KG1 (cell line): ENCODE results near the gene SYNE1.
"Not testable (repeated sequence)": the region's sequence is repeated elsewhere in the genome, so short reads cannot be mapped to it uniquely, and the experiment has no call there.

Experiments used
- DNase-seq: peaks from one replicate; lab custom pipeline; 2025; lab: John Stamatoyannopoulos, UW

Gene SYNE1, protein sequence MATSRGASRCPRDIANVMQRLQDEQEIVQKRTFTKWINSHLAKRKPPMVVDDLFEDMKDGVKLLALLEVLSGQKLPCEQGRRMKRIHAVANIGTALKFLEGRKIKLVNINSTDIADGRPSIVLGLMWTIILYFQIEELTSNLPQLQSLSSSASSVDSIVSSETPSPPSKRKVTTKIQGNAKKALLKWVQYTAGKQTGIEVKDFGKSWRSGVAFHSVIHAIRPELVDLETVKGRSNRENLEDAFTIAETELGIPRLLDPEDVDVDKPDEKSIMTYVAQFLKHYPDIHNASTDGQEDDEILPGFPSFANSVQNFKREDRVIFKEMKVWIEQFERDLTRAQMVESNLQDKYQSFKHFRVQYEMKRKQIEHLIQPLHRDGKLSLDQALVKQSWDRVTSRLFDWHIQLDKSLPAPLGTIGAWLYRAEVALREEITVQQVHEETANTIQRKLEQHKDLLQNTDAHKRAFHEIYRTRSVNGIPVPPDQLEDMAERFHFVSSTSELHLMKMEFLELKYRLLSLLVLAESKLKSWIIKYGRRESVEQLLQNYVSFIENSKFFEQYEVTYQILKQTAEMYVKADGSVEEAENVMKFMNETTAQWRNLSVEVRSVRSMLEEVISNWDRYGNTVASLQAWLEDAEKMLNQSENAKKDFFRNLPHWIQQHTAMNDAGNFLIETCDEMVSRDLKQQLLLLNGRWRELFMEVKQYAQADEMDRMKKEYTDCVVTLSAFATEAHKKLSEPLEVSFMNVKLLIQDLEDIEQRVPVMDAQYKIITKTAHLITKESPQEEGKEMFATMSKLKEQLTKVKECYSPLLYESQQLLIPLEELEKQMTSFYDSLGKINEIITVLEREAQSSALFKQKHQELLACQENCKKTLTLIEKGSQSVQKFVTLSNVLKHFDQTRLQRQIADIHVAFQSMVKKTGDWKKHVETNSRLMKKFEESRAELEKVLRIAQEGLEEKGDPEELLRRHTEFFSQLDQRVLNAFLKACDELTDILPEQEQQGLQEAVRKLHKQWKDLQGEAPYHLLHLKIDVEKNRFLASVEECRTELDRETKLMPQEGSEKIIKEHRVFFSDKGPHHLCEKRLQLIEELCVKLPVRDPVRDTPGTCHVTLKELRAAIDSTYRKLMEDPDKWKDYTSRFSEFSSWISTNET (N-terminal part only)

DNA sequence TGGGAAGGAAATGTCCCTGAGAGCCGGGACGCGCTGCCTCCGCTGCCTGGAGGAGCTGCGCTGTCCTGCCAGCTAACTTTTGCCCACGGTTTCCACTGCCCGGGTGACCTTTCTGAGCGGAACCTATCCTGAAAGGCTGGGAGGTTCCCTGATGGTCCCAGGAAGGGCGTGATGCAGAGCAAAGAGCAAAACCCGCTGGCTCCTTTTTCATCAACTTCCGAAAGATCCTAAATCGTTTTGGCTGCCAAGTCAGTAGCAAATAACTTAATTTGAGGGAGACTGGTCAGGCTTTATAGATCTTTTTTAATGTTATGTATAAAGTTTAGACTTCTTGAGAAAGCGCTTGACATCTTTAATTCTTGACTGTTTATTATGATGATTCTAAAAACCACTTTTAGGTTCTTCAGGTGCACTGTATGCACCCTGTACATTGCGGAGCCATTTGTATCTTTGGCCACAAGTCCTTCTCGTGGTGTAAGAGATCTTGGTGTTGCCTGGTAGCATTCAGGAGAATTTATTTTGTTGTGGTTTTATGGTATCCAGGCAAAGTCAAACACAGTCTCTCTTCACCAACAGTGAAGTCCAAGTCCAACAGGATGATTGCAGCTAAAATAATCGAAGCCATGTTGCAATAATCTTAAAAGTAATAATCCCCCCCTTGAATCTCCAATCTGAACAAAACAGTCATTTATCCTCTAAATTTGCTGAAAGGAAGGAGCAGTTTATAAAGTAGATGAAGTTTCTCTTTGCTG, at the start of gene SYNE1:
SYNE1 (minus strand) TSS at position 67 of the 752 bp plus-strand sequence. CDS start 9,031 bp downstream, outside the sequence.
- DNase-seq = no peak

DNA sequence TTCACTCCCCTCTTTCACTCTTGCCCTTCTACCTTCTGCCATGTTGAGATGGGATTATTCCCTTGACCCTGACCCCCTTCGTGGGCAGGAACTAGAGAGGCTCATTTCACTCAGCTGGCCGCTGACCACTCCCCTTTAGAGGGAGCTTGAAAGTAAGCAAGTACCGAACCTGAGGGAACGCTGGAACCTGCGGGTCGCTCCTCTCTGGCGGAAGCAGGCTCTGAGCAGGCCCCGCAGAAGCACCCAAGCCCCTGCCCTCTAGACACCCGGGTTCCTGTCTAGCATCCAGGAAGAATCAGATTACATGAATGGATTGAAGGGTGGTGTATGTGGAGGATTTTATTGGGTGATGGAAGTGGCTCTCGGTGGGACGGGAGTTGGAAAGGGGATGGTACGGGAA, 48.7 kb upstream of the SYNE1 start:
- no peak for DNase-seq

DNA sequence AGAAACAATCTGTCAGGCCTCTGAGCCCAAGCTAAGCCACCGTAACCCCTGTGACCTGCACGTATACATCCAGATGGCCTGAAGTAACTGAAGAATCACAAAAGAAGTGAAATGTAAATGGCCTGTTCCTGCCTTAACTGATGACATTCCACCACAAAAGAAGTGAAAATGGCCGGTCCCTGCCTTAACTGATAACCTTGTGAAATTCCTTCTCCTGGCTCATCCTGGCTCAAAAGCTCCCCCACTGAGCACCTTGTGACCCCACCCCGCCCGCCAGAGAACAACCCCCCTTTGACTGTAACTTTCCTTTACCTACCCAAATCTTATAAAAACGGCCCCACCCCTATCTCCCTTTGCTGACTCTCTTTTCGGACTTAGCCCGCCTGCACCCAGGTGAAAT, 45.8 kb upstream of the SYNE1 start:
- DNase-seq = not testable (repeated sequence)

DNA sequence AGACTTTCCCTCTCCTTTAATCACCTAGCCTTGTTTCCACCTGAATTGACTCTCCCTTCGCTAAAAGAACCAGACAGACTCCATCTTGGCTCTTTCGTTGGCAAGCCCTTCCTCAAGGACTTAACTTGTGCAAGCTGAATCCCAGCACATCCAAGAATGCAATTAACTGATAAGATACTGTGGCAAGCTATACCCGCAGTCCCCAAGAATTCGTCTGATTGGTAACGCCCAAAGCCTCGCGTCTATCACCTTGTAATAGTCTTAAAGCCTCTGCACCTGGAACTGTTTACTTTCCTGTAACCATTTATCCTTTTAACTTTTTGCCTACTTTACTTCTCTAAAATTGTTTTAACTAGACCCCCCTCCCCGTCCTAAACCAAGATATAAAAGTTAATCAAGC, 45.0 kb upstream of the SYNE1 start:
- DNase-seq = no peak

DNA sequence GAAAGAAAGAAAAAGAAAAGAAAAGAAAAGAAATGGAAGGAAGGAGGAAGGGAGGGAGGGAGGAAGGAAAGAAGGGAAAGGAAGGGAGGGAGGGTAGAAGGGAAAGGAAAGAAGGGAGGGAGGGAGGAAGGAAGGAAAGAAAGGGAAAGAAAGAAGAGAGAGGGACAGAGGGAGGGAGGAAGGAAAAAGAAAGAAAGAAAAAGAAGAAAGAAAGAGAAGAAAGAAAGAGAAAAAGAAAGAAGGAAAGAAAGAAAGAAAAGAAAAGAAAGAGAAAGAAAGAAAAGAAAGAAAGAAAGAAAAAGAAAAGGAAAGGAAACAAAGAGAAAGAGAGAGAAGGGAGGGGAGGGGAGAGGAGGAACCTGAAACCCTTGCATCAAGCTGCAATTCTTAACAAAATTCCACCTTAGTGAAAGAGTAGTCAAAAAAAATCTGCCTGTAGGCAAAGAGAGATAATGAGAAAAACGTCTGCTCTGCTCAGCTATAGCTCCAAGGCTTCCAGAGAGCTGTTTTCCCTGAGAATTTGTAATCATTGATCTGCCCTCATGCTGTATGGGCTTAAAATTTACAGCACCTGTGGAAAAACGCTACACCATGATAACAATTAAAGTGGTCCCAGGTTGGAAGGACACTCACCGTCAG, 43.8 kb upstream of the SYNE1 start:
- DNase-seq = no peak

DNA sequence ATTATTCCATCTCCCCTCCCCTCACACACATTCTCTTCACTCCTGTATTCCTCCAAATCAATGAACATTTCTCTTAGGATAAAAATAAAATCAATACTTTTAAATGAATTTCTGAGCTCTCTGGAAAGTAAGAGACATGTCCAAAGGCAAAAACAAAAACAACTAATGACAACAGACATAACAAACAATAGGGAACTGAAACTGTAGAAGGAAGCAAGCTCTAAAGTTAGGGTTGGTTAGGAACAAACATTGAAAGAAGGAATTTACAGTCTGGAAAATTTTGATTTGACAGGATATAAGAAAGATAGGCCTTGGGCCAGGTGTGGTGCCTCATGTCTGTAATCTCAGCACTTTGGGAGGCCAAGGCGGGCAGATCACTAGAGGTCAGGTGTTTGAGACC, 43.0 kb upstream of the SYNE1 start:
- no peak for DNase-seq

DNA sequence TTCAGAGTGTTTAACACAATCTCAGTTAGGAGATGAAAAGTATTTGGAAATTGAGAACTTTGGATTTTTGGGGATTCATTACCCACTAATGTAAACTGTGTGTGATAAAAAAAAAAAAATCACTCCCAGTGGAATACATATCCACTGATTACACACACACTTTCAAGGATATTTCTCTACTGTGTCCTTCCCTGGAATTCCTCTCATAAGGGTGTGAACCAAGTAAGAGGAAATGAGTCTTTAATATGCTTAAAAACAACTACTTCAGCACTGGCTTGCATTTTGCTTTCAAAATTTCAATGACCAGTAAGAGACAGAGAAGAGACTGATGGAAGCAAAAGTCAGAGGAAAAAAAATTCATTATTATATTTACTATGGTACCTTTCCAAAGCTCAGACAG, 36.1 kb upstream of the SYNE1 start:
- no peak for DNase-seq

DNA sequence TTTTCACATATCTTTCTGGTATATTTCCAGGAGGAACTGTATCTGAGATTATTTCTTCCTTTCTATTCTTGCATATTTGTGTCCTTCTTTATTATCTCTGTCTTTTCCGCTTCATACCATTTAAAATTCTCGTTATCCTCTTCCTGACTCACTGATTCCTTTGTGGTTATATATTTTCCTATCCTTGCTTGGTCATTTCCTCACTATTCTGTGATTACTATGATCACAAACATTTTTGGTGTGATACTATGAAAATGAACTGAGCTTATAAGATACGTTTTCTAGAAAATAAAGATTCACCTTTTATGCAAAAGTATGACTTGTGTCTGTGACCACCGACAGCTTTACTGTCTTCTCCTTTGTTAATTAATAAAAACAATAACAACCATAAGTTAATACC, 34.0 kb upstream of the SYNE1 start:
- DNase-seq = no peak

DNA sequence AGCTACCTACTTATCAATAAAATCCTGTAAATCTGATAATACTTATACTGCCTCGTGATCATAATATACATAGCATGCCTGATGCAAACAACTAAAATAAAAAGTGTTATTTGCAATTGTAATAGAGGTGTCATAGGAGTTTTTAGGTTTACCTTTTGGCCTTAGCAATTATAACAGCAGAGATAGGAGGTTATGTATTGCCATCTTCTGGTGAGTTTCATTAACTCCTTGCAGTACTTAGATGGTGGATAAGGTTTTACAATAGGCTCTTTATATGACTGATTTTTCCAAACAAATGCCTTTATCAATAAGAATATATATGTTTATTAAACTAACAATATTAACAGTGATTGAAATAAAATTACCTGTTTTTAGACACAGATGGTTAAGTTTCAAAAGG, 32.7 kb upstream of the SYNE1 start:
- DNase-seq = no peak

DNA sequence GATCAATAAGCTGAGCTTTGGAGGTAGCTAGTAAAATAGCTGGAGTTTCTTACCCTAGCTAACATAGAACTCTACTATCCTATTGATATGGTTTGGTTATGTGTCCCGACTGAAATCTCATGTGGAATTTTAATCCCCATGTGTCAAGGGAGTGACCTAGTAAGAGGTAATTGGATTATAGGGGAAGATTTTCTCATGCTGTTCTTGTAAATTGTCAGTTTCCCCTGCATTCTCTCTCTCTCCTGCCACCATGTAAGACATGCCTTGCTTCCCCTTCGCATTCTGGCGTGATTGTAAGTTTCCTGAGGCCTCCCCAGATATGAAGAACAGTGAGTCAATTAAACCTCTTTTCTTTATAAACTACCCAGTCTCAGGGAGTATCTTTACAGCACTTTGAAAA, 24.6 kb upstream of the SYNE1 start:
- DNase-seq = no peak

DNA sequence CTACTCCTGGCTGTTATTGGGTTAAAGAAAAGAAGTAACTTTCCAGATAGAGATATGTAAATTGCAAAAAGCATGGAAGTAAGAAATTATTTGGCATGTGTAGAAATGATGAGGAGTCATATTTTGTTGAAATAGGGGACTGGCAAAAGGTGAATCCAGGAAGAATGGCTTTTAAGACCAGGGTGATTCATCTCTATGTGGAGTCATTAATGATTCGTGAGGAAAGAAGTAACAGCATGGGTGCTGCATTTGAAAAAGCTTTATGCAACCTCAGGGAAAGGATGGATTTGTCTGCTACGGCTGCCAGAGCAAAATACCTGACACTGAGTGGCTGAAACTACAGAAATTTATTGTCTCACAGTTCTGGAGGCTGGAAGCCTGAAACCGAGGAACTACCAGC, 14.8 kb upstream of the SYNE1 start:
- DNase-seq = no peak

DNA sequence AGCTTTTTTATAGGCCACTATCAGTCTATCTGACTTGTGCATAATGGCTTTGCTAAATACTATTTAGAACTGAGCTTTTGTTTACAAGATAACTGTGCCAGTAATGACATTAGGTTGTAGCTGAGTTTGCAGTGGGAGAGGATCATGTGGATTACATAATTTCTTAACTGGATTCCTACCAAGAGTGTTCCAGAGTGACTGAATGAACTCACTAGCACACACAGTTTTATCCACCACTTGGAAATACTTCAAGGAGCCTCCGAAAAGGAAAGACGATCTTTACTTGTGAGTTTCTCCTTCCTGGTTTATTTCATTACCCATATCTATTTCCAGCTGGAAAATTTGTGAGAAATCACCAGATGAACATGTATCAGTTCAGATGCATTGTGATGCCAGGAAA, 10.9 kb upstream of the SYNE1 start:
- DNase-seq = no peak

DNA sequence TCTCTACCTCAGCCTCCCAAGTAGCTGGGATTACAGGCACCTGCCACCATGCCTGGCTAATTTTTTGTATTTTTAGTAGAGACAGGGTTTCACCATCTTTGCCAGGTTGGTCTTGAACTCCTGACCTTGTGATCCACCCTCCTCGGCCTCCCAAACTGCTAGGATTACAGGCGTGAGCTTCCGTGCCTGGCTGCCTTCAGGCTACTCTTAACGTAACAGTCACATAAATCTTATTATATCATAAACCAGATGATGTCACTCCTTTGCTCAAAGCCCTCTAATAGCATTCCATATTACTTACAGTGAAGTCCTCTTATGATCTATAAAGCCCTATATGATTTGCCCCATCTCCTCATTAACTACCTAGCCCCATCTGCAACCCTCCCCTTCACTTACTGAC, 9.6 kb upstream of the SYNE1 start:
- not testable (repeated sequence) for DNase-seq

DNA sequence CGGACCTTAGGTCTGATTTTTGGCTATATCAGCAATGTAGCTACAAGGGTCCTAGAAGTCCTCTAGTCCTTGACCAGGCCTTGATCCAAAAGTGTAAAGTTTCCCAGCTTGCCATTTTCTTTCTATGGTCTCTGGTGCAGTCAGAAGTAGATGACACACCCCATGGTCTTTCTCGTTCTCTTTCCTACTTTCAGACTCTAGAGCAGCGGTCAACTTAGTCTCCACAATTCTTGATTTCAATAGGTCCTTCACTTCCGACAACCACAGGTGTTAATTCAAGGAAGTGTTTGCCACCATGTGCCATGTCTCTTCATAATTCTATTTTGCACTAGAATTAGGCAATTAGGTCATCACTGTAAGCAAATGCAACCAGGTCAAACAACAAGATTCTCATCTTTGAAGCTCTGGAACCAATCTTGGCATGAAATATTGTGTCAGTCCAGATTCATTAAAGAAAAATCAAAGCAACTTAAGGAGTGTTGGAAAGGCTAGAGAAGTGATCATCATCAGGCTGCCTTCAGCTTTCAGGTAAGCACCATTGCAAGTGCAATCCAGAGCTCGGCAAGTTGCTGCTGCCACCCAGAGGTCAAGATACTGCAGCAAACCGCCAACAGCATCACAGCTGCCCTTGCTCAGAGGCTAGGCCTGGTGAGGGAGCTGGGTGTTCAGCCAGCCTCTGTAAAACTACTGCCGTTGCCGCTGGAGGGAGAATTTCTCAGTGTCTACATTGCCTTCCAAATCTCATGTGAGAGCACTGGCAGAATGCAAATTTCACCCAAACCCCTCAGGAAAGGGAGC, 5.6 kb upstream of the SYNE1 start:
- DNase-seq = no peak

DNA sequence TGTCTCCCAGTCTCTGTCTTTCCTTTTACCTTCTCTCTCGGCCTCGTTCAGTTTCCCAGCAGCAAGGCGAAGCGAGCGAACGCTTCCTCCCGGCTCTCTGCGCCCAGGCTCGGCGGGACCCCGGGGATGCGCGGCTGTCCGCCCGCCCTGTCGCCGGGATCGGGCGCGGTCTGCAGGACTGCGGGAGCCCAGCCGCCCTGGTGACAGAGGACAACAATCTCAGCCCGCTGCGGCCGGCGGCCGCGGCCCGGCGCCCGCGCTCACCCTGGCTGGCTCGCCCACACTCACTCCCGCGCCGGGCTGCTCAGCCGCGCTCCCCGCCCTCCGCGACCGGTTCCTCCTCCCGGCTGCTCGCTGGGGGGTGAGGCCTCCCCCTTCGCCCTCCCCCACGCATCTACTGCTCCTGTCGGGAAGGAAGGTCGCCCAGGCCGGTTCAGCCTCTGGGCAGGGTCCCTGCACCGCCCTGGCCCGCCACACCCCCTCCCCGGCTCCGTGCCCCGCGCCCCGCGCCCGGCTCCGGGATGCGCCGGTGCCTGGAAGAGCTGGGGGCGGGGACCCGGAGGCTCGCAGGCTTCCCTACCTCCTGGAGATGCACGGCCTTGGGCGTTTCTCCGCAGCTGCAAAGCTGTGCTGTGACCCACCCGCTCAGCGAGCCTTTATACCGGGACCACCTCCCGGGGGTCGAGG, 410 bp downstream of the SYNE1 start:
- DNase-seq = no peak

DNA sequence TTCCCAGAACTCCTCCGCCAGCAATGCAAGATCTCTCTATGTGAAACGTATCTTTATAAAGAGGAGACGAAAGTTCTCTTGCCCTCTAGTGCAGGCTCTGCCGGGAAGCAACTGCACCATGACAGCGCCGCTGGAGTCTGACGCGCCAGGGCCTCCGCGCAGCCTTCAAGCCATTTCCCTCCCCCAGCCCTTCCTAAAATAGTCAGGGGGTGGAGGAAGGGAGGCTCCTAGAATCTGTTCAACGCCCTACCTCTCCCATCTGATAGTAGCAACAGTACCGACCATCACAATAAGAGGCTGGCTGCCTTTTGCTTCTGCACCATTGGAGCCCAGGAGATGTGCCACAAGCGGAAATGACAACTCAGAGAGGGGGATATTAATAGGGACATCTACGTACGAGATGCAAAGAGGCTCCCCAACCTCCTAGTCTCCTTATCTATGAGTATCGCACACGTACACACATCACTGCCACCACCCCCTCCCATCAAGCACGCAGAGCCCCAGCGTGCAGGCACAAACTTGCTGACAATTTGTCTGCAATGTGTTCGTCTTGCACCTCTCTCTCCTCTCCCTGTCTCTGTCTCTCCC, 1.0 kb downstream of the SYNE1 start:
- DNase-seq = no peak

DNA sequence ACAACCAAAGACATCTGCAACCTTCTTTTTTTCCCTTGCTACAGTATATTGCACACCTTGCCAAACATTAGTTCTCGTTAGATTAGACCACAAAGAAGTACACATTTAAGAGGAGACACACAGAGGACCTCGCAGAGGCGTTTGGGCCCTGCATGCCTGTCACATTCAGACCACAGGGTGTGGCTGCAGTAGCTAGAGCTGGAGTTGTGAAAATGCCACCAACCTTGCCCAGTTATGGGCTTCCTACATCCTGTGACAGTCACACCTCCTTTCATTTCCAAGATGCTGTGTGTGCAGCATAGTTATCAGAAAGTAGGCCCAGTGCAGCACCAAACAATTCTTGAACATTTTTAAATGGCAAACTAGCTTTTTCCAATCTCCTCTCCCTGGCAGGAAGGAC, 2.4 kb downstream of the SYNE1 start:
- no peak for DNase-seq

DNA sequence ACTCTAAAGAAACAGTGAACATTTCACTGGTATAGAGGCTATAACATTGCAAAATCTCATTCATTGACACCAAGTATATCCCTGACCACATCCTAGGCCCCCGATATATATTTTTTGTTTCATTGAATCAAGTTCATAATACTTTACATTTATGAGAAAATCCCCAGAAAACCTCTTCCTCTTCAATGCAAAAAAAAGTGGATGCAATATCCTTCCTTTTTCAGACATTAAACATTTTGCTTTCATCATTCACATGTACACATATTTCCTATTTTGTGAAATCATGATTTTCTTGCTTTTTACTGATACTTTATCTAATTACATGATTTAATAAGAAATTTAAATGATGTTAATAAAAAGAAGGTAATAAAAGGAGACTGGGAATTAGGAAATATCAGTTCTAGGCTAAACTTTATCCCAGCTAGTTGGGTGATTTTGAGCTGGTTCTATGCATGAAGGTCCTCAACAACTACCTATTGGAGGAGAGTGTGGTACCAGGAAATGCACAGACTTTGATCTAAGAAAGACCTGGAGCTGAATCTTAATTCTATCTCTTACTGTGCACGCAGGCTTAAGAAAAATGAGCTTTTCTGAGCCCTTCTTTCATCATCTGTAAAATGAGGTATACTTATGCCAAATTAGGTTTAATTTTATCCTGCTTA, 4.9 kb downstream of the SYNE1 start:
- no peak for DNase-seq

DNA sequence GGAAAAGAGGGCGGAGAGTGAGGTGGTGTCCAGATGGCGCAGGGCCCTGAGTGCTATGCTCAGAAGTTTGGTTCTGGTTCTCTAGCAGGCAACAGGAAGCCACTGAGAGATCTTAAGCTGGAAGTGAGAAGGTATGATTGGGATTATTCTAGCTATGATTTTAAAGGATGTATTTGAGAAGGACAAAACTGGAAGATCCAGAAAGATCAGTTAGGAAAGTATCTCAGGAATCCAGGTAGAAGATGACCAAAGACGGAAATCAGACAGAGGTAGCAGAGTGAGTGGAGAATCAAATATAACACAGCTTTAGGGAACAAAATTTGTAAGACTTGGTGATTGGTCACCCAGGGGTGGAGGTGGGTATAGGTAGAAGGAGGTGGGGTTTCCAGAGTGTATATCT, 5.8 kb downstream of the SYNE1 start:
- no peak for DNase-seq
